Sigmoid colon (tissue), 7 donors: Measurements from ENCODE around the gene CHCHD1. TPM values are rescaled to one million over a fixed set of nuclear protein-coding genes. Genes with fewer than 3 reads are reported as not detected.
A peak's percentile ranks its signal among the peaks of the same experiment; 100 is the strongest.

ENCODE experiments used
- DNase-seq: peaks from one replicate; pipeline ENCODE4 v3.0.0-alpha.2; 2019
- H3K27ac ChIP-seq, 4 donors: fragments of 200-600 bp; sonication (generic); one replicate each; pipeline ENCODE4 v1.5.1; 2016 to 2019; ENCODE audit warnings: mild to moderate bottlenecking in 1 of 4
- H3K27me3 ChIP-seq, 3 donors: fragments of 200-600 bp; sonication (generic); one replicate each; pipeline ENCODE4 v1.5.1; 2019; ENCODE audit warnings: mild to moderate bottlenecking in 1 of 3
- H3K36me3 ChIP-seq, 4 donors: fragments of 200-600 bp; sonication (generic); one replicate each; pipeline ENCODE4 v1.5.1; 2016 to 2019
- H3K4me1 ChIP-seq, 4 donors: fragments of 200-600 bp; sonication (generic); one replicate each; pipeline ENCODE4 v1.5.1; 2017 to 2019
- H3K4me3 ChIP-seq, 4 donors: fragments of 200-600 bp; sonication (generic); one replicate each; pipeline ENCODE4 v1.5.1; 2017 to 2019; ENCODE audit warnings: mild to moderate bottlenecking in 2 of 4, moderate library complexity in 1 of 4
- H3K9me3 ChIP-seq, 4 donors: fragments of 200-600 bp in 3 of 4; sonication (generic) in 3 of 4; one replicate each; pipeline versions ENCODE4 v1.5.1 to v1.6.1; 2013 to 2019
- CTCF ChIP-seq, 4 experiments: fragments of 450-650 bp in 3 of 4; fragments of 200-600 bp in 1 of 4; IDR thresholded peaks; one replicate each; pipeline ENCODE4 v1.5.1; 2016 to 2019; ENCODE audit warnings: antibody characterized with exemption in 4 of 4, mild to moderate bottlenecking in 3 of 4, moderate library complexity in 2 of 4
- EP300 ChIP-seq, 4 donors: sonication (generic); formaldehyde crosslinking; IDR thresholded peaks; one replicate each; pipeline ENCODE4 v1.6.1; 2017; ENCODE audit warnings: antibody characterized with exemption in 4 of 4
- POLR2A ChIP-seq, 2 donors: fragments of 450-650 bp; IDR thresholded peaks; one replicate each; pipeline ENCODE4 v1.6.1; 2016; ENCODE audit warnings: antibody characterized with exemption in 2 of 2, mild to moderate bottlenecking in 2 of 2, moderate library complexity in 2 of 2
- POLR2AphosphoS5 ChIP-seq, 4 donors: sonication (generic); formaldehyde crosslinking; IDR thresholded peaks; one replicate each; pipeline ENCODE4 v1.6.1; 2017; ENCODE audit warnings: antibody characterized with exemption in 4 of 4
- WGBS, 2 donors: extraction: QIAGEN DNeasy Blood & Tissue Kit; methylation state at CpG; one replicate each; pipeline ENCODE4 v1.1.7; 2013; 5-methylcytosine and 5-hydroxymethylcytosine counted together
- intact Hi-C: fragments of 100-400 bp; cut with DNase I; formaldehyde crosslinking; loops from one replicate; pipeline ENCODE4 v1.15.1; 2023
- polyA plus RNA-seq, 3 donors: library from polyadenylated mRNA; stranded (reverse); fragments of 200-250 nt; gene quantifications; one replicate each; pipeline ENCODE4 v1.2.3, GENCODE V29; 2013
- total RNA-seq, 4 donors: library from RNA; depleted of rRNA; stranded (reverse); fragments of >200 nt; gene quantifications; one replicate each; pipeline ENCODE4 v1.1.0, GENCODE V29; 2016
- donor health status: healthy with polysubstance abuse.
- donor health status: Bipolar disorder and iron deficiency.
- donor health status: healthy.

The CHCHD1 gene
- total and polyA plus RNA-seq, 7 donors = 28.1 to 134 (median 36.6) TPM

- H3K4me1 ChIP-seq = no peaks in the 10 kb centered on the region
- no peak overlapping the region for H3K27ac ChIP-seq
- intact Hi-C loops = no loop called here
- H3K36me3 ChIP-seq = peaks cover 55 to 100% (median 83%) of the 10 kb centered on the region in 4 donors
- peak; percentile 63 for DNase-seq
- WGBS, 2 donors = 84 to 89% methylated on average over 10 of the region's 10 CpGs
- no peaks in the 10 kb centered on the region for H3K27me3 ChIP-seq
- H3K4me3 ChIP-seq = no peak overlapping the region
- H3K9me3 ChIP-seq = no peaks in the 10 kb centered on the region
- TF ChIP-seq EP300 (IDR thresholded peaks at IDR 0.05) = no peak
- no peak for TF ChIP-seq CTCF (IDR thresholded peaks at IDR 0.05)
- no peak for TF ChIP-seq POLR2A (IDR thresholded peaks at IDR 0.05)
- no peak for TF ChIP-seq POLR2AphosphoS5 (IDR thresholded peaks at IDR 0.05)
Measured at GRCh38 chr10:73798927-73799560, 17.2 kb downstream of the CHCHD1 start.

- WGBS, 2 donors = 83 to 84% methylated on average over 9 of the region's 9 CpGs
- Histone ChIP-seq H3K9me3 (no peaks in the 10 kb centered on the region), H3K36me3 (peaks cover 54 to 100% (median 82%) of the 10 kb centered on the region in 4 donors), H3K4me3 (no peak overlapping the region), H3K4me1 (no peaks in the 10 kb centered on the region), H3K27ac (no peak overlapping the region), H3K27me3 (no peaks in the 10 kb centered on the region)
- intact Hi-C loops = no loop called here
- TF ChIP-seq POLR2A (IDR thresholded peaks at IDR 0.05) = no peak
- TF ChIP-seq POLR2AphosphoS5 (IDR thresholded peaks at IDR 0.05) = peak in 1 of 4 donors; percentile 13
- TF ChIP-seq CTCF (IDR thresholded peaks at IDR 0.05) = no peak
- no peak for TF ChIP-seq EP300 (IDR thresholded peaks at IDR 0.05)
- DNase-seq = no peak
Measured at GRCh38 chr10:73799899-73800559, 18.2 kb downstream of the CHCHD1 start.

GRCh38 chr10:73800560-73801252 lies 18.9 kb downstream of the CHCHD1 start:
- Histone ChIP-seq H3K27ac (no peak overlapping the region), H3K36me3 (peaks cover 47 to 100% (median 83%) of the 10 kb centered on the region in 4 donors), H3K4me1 (no peaks in the 10 kb centered on the region), H3K9me3 (no peaks in the 10 kb centered on the region), H3K27me3 (no peaks in the 10 kb centered on the region), H3K4me3 (no peak overlapping the region)
- TF ChIP-seq CTCF (IDR thresholded peaks at IDR 0.05) (no peak), POLR2AphosphoS5 (IDR thresholded peaks at IDR 0.05) (peak in 1 of 4 donors; percentile 30)
- intact Hi-C loops = no loop called here
- DNase-seq = no peak
- 88 to 89% methylated on average over 20 of the region's 20 CpGs for WGBS, 2 donors

GRCh38 chr10:73801253-73801590 lies 19.4 kb downstream of the CHCHD1 start:
- 95 to 96% methylated on average over 13 of the region's 13 CpGs for WGBS, 2 donors
- no peaks in the 10 kb centered on the region for H3K27me3 ChIP-seq
- no peak for DNase-seq
- no peak overlapping the region for H3K4me3 ChIP-seq
- no peaks in the 10 kb centered on the region for H3K9me3 ChIP-seq
- TF ChIP-seq CTCF (IDR thresholded peaks at IDR 0.05) = no peak
- TF ChIP-seq POLR2AphosphoS5 (IDR thresholded peaks at IDR 0.05) = peak in 1 of 4 donors; percentile 19
- intact Hi-C loops = no loop called here
- H3K4me1 ChIP-seq = no peaks in the 10 kb centered on the region
- H3K36me3 ChIP-seq = peaks cover 48 to 100% (median 84%) of the 10 kb centered on the region in 4 donors
- no peak overlapping the region for H3K27ac ChIP-seq
